ENCODE data around the gene ARSA. TPM values are rescaled to one million over a fixed set of nuclear protein-coding genes. Genes with fewer than 3 reads are reported as not detected.

The ARSA gene
- total RNA-seq, 1 experiment from 2014 or later, result 16.4 TPM

DNA sequence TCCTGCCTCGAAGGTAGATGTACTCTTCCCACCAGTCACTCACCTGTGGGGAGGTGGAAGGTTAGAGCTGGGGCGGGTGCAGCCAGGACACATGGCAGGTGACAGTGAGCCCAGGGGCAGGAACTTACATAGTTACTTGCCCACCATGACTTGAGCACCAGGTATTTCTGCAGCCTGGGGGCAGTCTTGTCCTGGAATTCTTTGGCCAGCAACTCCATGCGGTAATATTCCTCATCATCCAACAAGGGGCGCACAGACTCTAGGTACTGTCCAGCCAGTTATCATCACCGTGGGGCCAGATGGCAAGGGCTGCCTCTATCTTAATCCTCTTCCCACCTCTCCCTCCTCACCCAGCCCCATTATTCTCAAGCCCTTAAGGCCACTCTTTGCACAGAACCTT lies 51.9 kb downstream of the ARSA start:
- DNase-seq (ENCODE audit: low read depth, low spot score), result peak; percentile 52
- ChIA-PET POLR2A (no interaction called here), CTCF (interaction anchor here (2.8 kb wide), 1 partner anchor 45 kb away, joined by 16 read pairs; no protein-coding TSS in a partner anchor), RAD21 (ENCODE audit: low non-redundant PET in 1 of 2, low total read pairs in 2 of 2, uncharacterized antibody in 2 of 2, unreplicated experiment in 2 of 2) (interaction anchor here (0.7 to 1.8 kb wide), 4 partner anchors 13 to 45 kb away, joined by 3 to 4 read pairs (median 4); partner anchors contain the start of gene SYCE3 (in 1 of the 2))
- no peak overlapping the region for H2AFZ ChIP-seq (ENCODE audit: low read depth, low read length, poor library complexity, severe bottlenecking)
- H3K4me2 ChIP-seq (ENCODE audit: low read length), result no peak overlapping the region
- intact Hi-C loops (cut with micrococcal nuclease), result loop anchor here (1.0 kb wide), 2 partner anchors 44 to 115 kb away; no protein-coding TSS in a partner anchor
- no peak overlapping the region for H3K4me3 ChIP-seq (replicated peaks in 1 of 2; ENCODE audit: low read depth in 1 of 2, low read length in 2 of 2)
- peak; percentile 81 for ATAC-seq
- H3K4me1 ChIP-seq (ENCODE audit: control insufficient read depth in 1 of 2, insufficient read depth in 2 of 2, low read length in 2 of 2), result peaks cover 0 to 5% of the 10 kb centered on the region in 2 experiments; a peak in 2 of 4 replicates
- H4K20me1 ChIP-seq (ENCODE audit: insufficient read depth), result no peaks in the 10 kb centered on the region
- H3K9me2 ChIP-seq (ENCODE audit: insufficient read depth), result no peaks in the 10 kb centered on the region
- no peak overlapping the region for H3K27ac ChIP-seq (ENCODE audit: low read depth, low read length)
- no peaks in the 10 kb centered on the region for H3K79me2 ChIP-seq (ENCODE audit: insufficient read depth, low read length)
- BruUV-seq (replicated peaks), result no TSS peak
- no peaks in the 10 kb centered on the region; a peak in 2 of 4 replicates for H3K36me3 ChIP-seq (ENCODE audit: control insufficient read depth in 1 of 2, insufficient read depth in 2 of 2, low read length in 2 of 2)
- no peaks in the 10 kb centered on the region for H3K9me3 ChIP-seq (ENCODE audit: control insufficient read depth in 1 of 2, insufficient read depth in 1 of 2, low read depth in 1 of 2, low read length in 2 of 2)
- H3K27me3 ChIP-seq (ENCODE audit: insufficient read depth, low read length), result no peaks in the 10 kb centered on the region
- no peak overlapping the region for H3K9ac ChIP-seq (ENCODE audit: low read length)
- TF ChIP-seq CTCF (IDR thresholded peaks at IDR 0.05 in 2 of 3, conservative IDR thresholded peaks at IDR 0.05 in 1 of 3; ENCODE audit: borderline replicate concordance in 1 of 3, insufficient read depth in 1 of 3, low read depth in 2 of 3, low read length in 2 of 3) (peak; percentile 56 to 98 (median 69)), SIN3A (IDR thresholded peaks at IDR 0.05; ENCODE audit: low read depth) (no peak), ZFX (IDR thresholded peaks at IDR 0.05) (no peak), FOSL1 (IDR thresholded peaks at IDR 0.05; ENCODE audit: low read depth) (no peak), RAD21 (IDR thresholded peaks at IDR 0.05; ENCODE audit: low read depth) (peak; percentile 94)
- TF ChIP-seq, protein P1, sequence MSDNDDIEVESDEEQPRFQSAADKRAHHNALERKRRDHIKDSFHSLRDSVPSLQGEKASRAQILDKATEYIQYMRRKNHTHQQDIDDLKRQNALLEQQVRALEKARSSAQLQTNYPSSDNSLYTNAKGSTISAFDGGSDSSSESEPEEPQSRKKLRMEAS (IDR thresholded peaks at IDR 0.05), result no peak

DNA sequence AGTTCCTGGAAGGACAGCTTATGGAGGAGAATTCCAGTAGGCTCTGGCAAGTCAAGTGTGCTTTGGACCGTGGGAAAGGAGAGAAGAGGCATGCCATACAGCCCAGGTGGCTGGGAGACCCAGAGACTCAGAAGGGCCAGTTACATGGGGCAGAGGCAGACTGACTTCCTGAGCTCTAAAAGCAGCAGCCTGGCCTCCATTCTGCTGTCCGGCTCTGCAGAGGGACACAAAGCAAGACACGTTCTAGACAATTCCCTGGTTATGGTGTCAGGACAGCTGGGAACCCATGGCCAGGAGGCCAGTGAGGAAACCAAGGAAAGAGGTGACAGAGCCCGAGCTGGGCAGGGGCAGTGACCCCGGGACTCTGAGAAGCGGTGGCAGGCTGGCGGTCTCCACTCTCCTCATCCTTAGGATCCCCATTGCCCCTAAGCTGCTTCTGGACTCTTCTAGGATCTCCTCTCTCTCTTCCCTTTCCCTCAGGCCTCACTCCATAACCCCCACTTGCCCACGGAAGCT lies 52.5 kb downstream of the ARSA start:
- ChIA-PET RAD21 (ENCODE audit: low non-redundant PET in 1 of 2, low total read pairs in 2 of 2, uncharacterized antibody in 2 of 2, unreplicated experiment in 2 of 2) (interaction anchor here (0.7 to 1.8 kb wide), 4 partner anchors 12 to 45 kb away, joined by 3 to 4 read pairs (median 4); partner anchors contain the start of gene SYCE3 (in 1 of the 2)), POLR2A (interaction anchor here (1.0 kb wide), 1 partner anchor 12 kb away, joined by 4 read pairs; the partner anchor contains the start of gene SYCE3), CTCF (interaction anchor here (1.2 to 2.8 kb wide), 2 partner anchors 12 to 45 kb away, joined by 6 to 16 read pairs; partner anchors contain the start of gene SYCE3)
- Histone ChIP-seq H3K27me3 (ENCODE audit: insufficient read depth, low read length) (no peaks in the 10 kb centered on the region), H2AFZ (ENCODE audit: low read depth, low read length, poor library complexity, severe bottlenecking) (no peak overlapping the region), H3K4me3 (replicated peaks in 1 of 2; ENCODE audit: low read depth in 1 of 2, low read length in 2 of 2) (no peak overlapping the region), H3K4me2 (ENCODE audit: low read length) (no peak overlapping the region), H3K27ac (ENCODE audit: low read depth, low read length) (no peak overlapping the region), H3K9me3 (ENCODE audit: control insufficient read depth in 1 of 2, insufficient read depth in 1 of 2, low read depth in 1 of 2, low read length in 2 of 2) (no peaks in the 10 kb centered on the region), H3K79me2 (ENCODE audit: insufficient read depth, low read length) (no peaks in the 10 kb centered on the region), H3K36me3 (ENCODE audit: control insufficient read depth in 1 of 2, insufficient read depth in 2 of 2, low read length in 2 of 2) (no peaks in the 10 kb centered on the region; a peak in 2 of 4 replicates), H3K9ac (ENCODE audit: low read length) (no peak overlapping the region), H3K9me2 (ENCODE audit: insufficient read depth) (no peaks in the 10 kb centered on the region), H4K20me1 (ENCODE audit: insufficient read depth) (no peaks in the 10 kb centered on the region), H3K4me1 (ENCODE audit: control insufficient read depth in 1 of 2, insufficient read depth in 2 of 2, low read length in 2 of 2) (peaks cover 0 to 4% of the 10 kb centered on the region in 2 experiments; a peak in 1 of 4 replicates)
- TF ChIP-seq YY1 (IDR thresholded peaks at IDR 0.05; ENCODE audit: extremely low read depth, insufficient replicate concordance, low read depth, low read length), result no peak
- no peak for TF ChIP-seq FOSL1 (IDR thresholded peaks at IDR 0.05; ENCODE audit: low read depth)
- no peak for TF ChIP-seq RAD21 (IDR thresholded peaks at IDR 0.05; ENCODE audit: low read depth)
- TF ChIP-seq, protein P1 (IDR thresholded peaks at IDR 0.05), result no peak
- no peak for TF ChIP-seq CEBPB (IDR thresholded peaks at IDR 0.05; ENCODE audit: low read depth)
- TF ChIP-seq, protein P2, sequence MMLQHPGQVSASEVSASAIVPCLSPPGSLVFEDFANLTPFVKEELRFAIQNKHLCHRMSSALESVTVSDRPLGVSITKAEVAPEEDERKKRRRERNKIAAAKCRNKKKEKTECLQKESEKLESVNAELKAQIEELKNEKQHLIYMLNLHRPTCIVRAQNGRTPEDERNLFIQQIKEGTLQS (IDR thresholded peaks at IDR 0.05), result no peak
- no peak for TF ChIP-seq EZH2phosphoT487 (IDR thresholded peaks at IDR 0.05; ENCODE audit: borderline replicate concordance)
- TF ChIP-seq EGR1 (IDR thresholded peaks at IDR 0.05; ENCODE audit: low read depth), result no peak
- TF ChIP-seq POLR2AphosphoS5 (IDR thresholded peaks at IDR 0.05; ENCODE audit: low read depth, low read length), result no peak
- BruUV-seq (replicated peaks), result no TSS peak
- DNase-seq (ENCODE audit: low read depth, low spot score) (no peak), ATAC-seq (no peak)
- intact Hi-C loops (cut with micrococcal nuclease), result no loop called here
